CD4-positive, alpha-beta T cell (primary cell): ENCODE measurements around the gene IST1. TPM values are rescaled to one million over a fixed set of nuclear protein-coding genes. Genes with fewer than 3 reads are reported as not detected.

Experiments
- ATAC-seq: fragments of 200-7000 bp; cut with Tn5 transposase; one replicate; pipeline ENCODE4 v1.10.0; 2022; ENCODE audit warnings: mild to moderate bottlenecking; ENCODE audit not compliant: poor library complexity
- CTCF ChIA-PET: fragments of 350-600 bp; sonication (Branson Sonifier 250); formaldehyde crosslinking; loops from one replicate; lab custom pipeline; 2021; ENCODE audit warnings: antibody characterized with exemption, inconsistent platforms; lab: Charles Lee
- POLR2A ChIA-PET: fragments of 350-600 bp; sonication (Branson Sonifier 250); formaldehyde crosslinking; loops from one replicate; lab custom pipeline; 2021; ENCODE audit warnings: antibody characterized with exemption, inconsistent platforms; lab: Charles Lee
- DNase-seq, 14 experiments: peaks; one replicate each; pipeline ENCODE4 v3.0.0-alpha.2; 2013 to 2020; ENCODE audit warnings: mixed read lengths in 2 of 14
- H3K27ac ChIP-seq, 2 donors: one replicate each; pipeline versions ENCODE4 v1.5.1 to v1.7.0; 2013; ENCODE audit warnings: low read length in 2 of 2, low read depth in 1 of 2, mild to moderate bottlenecking in 1 of 2
- H3K27me3 ChIP-seq, 2 experiments: 1 replicate in 1 of 2; 2 replicates in 1 of 2; pipeline versions ENCODE4 v1.6.1 to v1.7.0; 2013; ENCODE audit warnings: low read length in 2 of 2, control low read depth in 1 of 2, mild to moderate bottlenecking in 1 of 2, moderate library complexity in 1 of 2; ENCODE audit not compliant: insufficient read depth in 2 of 2, control insufficient read depth in 1 of 2
- H3K36me3 ChIP-seq: one replicate; pipeline ENCODE4 v1.6.1; 2013; ENCODE audit warnings: low read length, control low read depth; ENCODE audit not compliant: insufficient read depth
- H3K4me1 ChIP-seq: one replicate; pipeline ENCODE4 v1.6.1; 2013; ENCODE audit warnings: low read length, control low read depth; ENCODE audit not compliant: insufficient read depth
- H3K4me3 ChIP-seq: one replicate; pipeline ENCODE4 v1.5.1; 2013; ENCODE audit warnings: mild to moderate bottlenecking, low read length, moderate library complexity
- H3K9me3 ChIP-seq, 2 experiments: 1 replicate in 1 of 2; 2 replicates in 1 of 2; pipeline versions ENCODE4 v1.6.1 to v1.7.0; 2013; ENCODE audit warnings: low read length in 2 of 2, mild to moderate bottlenecking in 2 of 2, control low read depth in 1 of 2, moderate library complexity in 1 of 2; ENCODE audit not compliant: control insufficient read depth in 1 of 2, insufficient read depth in 1 of 2
- H3K27ac Mint-ChIP-seq: one replicate; pipeline ENCODE4 v1.8.0; 2020; ENCODE audit warnings: mixed read lengths
- H3K27me3 Mint-ChIP-seq: one replicate; pipeline ENCODE4 v1.8.0; 2021; ENCODE audit warnings: mixed read lengths
- H3K36me3 Mint-ChIP-seq: one replicate; pipeline ENCODE4 v1.8.0; 2021; ENCODE audit warnings: low read depth, mixed read lengths
- H3K4me1 Mint-ChIP-seq: one replicate; pipeline ENCODE4 v1.8.0; 2021; ENCODE audit warnings: low read depth, mixed read lengths
- H3K4me3 Mint-ChIP-seq: one replicate; pipeline ENCODE4 v1.8.0; 2020; ENCODE audit warnings: mild to moderate bottlenecking, mixed read lengths
- H3K9me3 Mint-ChIP-seq: one replicate; pipeline ENCODE4 v1.8.0; 2020; ENCODE audit warnings: mixed read lengths
- CTCF ChIP-seq: fragments of 200-600 bp; IDR thresholded peaks from one replicate; pipeline ENCODE4 v1.8.0; 2022; ENCODE audit warnings: antibody characterized with exemption, mild to moderate bottlenecking
- intact Hi-C, 2 experiments: fragments of 100-400 bp; cut with DNase I in 1 of 2; cut with micrococcal nuclease in 1 of 2; formaldehyde crosslinking; loops; one replicate each; pipeline versions ENCODE4 v1.15.1 to v1.9.0; 2023 to 2025; cut with DNase I, micrococcal nuclease
- total RNA-seq, 174 experiments: library from RNA in 2 of 174; stranded (reverse) in 2 of 174; gene quantifications; one replicate each; pipeline ENCODE4 v1.2.3 and lab custom pipeline; 2021 to 2026

The IST1 gene
- total RNA-seq, 2 experiments from 2014 or later: 411 to 412 TPM

GRCh38 chr16:71931599-71931998 lies 36.3 kb downstream of the IST1 start:
- Mint-ChIP-seq H3K27ac (peak overlapping the region; percentile 63), H3K36me3 (peaks cover 52% of the 10 kb centered on the region), H3K27me3 (no peaks in the 10 kb centered on the region), H3K9me3 (no peaks in the 10 kb centered on the region), H3K4me3 (no peak overlapping the region), H3K4me1 (peaks cover 20% of the 10 kb centered on the region)
- ATAC-seq: no peak
- ChIA-PET CTCF (interaction anchor here (1.0 kb wide), 1 partner anchor 34 kb away, joined by 3 read pairs; no protein-coding TSS in a partner anchor), POLR2A (interaction anchor here (0.5 kb wide), 1 partner anchor 32 kb away, joined by 3 read pairs; no protein-coding TSS in a partner anchor)
- H3K4me1 ChIP-seq: peaks cover 3% of the 10 kb centered on the region
- H3K27ac ChIP-seq: no peak overlapping the region
- H3K36me3 ChIP-seq: peaks cover 58% of the 10 kb centered on the region
- intact Hi-C loops: no loop called here
- H3K9me3 ChIP-seq: no peaks in the 10 kb centered on the region
- no peak for DNase-seq
- no peak overlapping the region for H3K4me3 ChIP-seq
- H3K27me3 ChIP-seq: no peaks in the 10 kb centered on the region
- no peak for TF ChIP-seq CTCF

- peaks cover 19% of the 10 kb centered on the region for H3K4me1 Mint-ChIP-seq
- H3K9me3 Mint-ChIP-seq: no peaks in the 10 kb centered on the region
- CTCF ChIA-PET: no interaction called here
- H3K27ac ChIP-seq: no peak overlapping the region
- no peak for TF ChIP-seq CTCF
- peak overlapping the region; percentile 61 for H3K27ac Mint-ChIP-seq
- no peaks in the 10 kb centered on the region for H3K27me3 ChIP-seq
- H3K4me3 Mint-ChIP-seq: no peak overlapping the region
- POLR2A ChIA-PET: no interaction called here
- intact Hi-C loops: no loop called here
- H3K36me3 Mint-ChIP-seq: peaks cover 38% of the 10 kb centered on the region
- H3K27me3 Mint-ChIP-seq: no peaks in the 10 kb centered on the region
- ATAC-seq (no peak), DNase-seq (no peak)
- H3K4me3 ChIP-seq: no peak overlapping the region
- H3K4me1 ChIP-seq: peaks cover 1% of the 10 kb centered on the region
- peaks cover 46% of the 10 kb centered on the region for H3K36me3 ChIP-seq
- no peaks in the 10 kb centered on the region for H3K9me3 ChIP-seq
Observed at GRCh38 chr16:71933017-71933416, 37.7 kb downstream of the IST1 start.

- H3K9me3 Mint-ChIP-seq: no peaks in the 10 kb centered on the region
- TF ChIP-seq CTCF: no peak
- no peak for ATAC-seq
- CTCF ChIA-PET: no interaction called here
- H3K4me3 Mint-ChIP-seq: no peak overlapping the region
- DNase-seq: no peak
- POLR2A ChIA-PET: interaction anchor here (0.6 kb wide), 1 partner anchor 87 kb away, joined by 3 read pairs; no protein-coding TSS in a partner anchor
- H3K36me3 Mint-ChIP-seq: peaks cover 27% of the 10 kb centered on the region
- no peak overlapping the region for H3K27ac ChIP-seq
- no peaks in the 10 kb centered on the region for H3K27me3 Mint-ChIP-seq
- peaks cover 0 to 5% of the 10 kb centered on the region in 2 experiments for H3K9me3 ChIP-seq
- H3K4me1 ChIP-seq: no peaks in the 10 kb centered on the region
- no peaks in the 10 kb centered on the region for H3K27me3 ChIP-seq
- intact Hi-C loops: no loop called here
- H3K36me3 ChIP-seq: peaks cover 35% of the 10 kb centered on the region
- H3K4me1 Mint-ChIP-seq: peaks cover 14% of the 10 kb centered on the region
- no peak overlapping the region for H3K4me3 ChIP-seq
- H3K27ac Mint-ChIP-seq: peak overlapping the region; percentile 66
Observed at GRCh38 chr16:71933913-71934695, 38.8 kb downstream of the IST1 start.
